Peyer's patch (tissue), 4 donors: ENCODE data around the gene SLC30A9.

ENCODE experiments used
- POLR2A ChIP-seq, 2 donors: fragments of 450-650 bp; IDR thresholded peaks; one replicate each; pipeline ENCODE4 v1.5.1; 2017; ENCODE audit warnings: antibody characterized with exemption in 2 of 2, mild to moderate bottlenecking in 2 of 2, moderate library complexity in 2 of 2
- TF ChIP-seq, protein P1 (sequence below), 6 experiments: fragments of 450-650 bp in 4 of 6; fragments of 200-600 bp in 2 of 6; sonication (generic) in 1 of 6; IDR thresholded peaks; one replicate each; pipeline ENCODE4 v1.5.1; 2017 to 2019; ENCODE audit warnings: antibody characterized with exemption in 6 of 6, mild to moderate bottlenecking in 3 of 6, moderate library complexity in 1 of 6

DNA sequence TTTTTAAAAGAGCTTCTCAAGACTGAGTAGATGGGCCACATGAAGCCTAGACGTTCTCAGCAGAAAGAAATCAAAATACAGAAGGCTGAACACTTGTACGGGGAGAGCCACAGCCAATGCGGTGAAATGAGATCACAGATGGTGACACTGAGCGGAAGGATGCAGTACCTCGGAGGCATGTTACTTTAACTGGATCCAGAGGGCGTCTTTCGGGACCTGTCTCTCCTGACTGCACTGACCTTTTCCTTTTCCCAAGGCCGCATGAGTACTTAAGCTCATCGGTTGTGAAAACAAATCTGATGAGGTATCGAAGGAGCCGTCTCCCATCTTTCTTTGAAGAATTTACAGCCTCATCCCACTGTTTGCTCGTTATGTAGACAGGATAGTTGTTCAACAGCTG is 129.6 kb downstream of the SLC30A9 start:
- TF ChIP-seq, protein P1, sequence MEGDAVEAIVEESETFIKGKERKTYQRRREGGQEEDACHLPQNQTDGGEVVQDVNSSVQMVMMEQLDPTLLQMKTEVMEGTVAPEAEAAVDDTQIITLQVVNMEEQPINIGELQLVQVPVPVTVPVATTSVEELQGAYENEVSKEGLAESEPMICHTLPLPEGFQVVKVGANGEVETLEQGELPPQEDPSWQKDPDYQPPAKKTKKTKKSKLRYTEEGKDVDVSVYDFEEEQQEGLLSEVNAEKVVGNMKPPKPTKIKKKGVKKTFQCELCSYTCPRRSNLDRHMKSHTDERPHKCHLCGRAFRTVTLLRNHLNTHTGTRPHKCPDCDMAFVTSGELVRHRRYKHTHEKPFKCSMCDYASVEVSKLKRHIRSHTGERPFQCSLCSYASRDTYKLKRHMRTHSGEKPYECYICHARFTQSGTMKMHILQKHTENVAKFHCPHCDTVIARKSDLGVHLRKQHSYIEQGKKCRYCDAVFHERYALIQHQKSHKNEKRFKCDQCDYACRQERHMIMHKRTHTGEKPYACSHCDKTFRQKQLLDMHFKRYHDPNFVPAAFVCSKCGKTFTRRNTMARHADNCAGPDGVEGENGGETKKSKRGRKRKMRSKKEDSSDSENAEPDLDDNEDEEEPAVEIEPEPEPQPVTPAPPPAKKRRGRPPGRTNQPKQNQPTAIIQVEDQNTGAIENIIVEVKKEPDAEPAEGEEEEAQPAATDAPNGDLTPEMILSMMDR (IDR thresholded peaks at IDR 0.05) = no peak
- no peak for TF ChIP-seq POLR2A (IDR thresholded peaks at IDR 0.05)
